BLaER1 treated with 17β-estradiol and CSF1 and Interleukin-3, amounts not matched to agents 10 nM and 100 nM (cell line): ENCODE results near the gene SEC14L2.

Experiments used
- H3K27ac ChIP-seq, 11 experiments: shearing (Covaris generic); formaldehyde crosslinking; 2 replicates each; pipeline ENCODE4 v1.8.1; 2022
- H3K27me3 ChIP-seq, 11 experiments: shearing (Covaris generic); formaldehyde crosslinking; 2 replicates each; pipeline ENCODE4 v1.8.1; 2022
- H3K36me3 ChIP-seq, 11 experiments: shearing (Covaris generic); formaldehyde crosslinking; 2 replicates each; pipeline ENCODE4 v1.8.1; 2022
- H3K4me1 ChIP-seq, 10 experiments: shearing (Covaris generic); formaldehyde crosslinking; 2 replicates each; pipeline ENCODE4 v1.8.1; 2022
- H3K4me2 ChIP-seq, 11 experiments: shearing (Covaris generic); formaldehyde crosslinking; 2 replicates each; pipeline ENCODE4 v1.8.1; 2022
- H3K4me3 ChIP-seq, 10 experiments: shearing (Covaris generic); formaldehyde crosslinking; 2 replicates each; pipeline ENCODE4 v1.8.1; 2022
- H3K9ac ChIP-seq, 11 experiments: shearing (Covaris generic); formaldehyde crosslinking; 2 replicates each; pipeline ENCODE4 v1.8.1; 2022
- H3K9me3 ChIP-seq, 11 experiments: shearing (Covaris generic); formaldehyde crosslinking; replicated peaks in 1 of 11; 2 replicates each; pipeline ENCODE4 v1.8.1; 2022
- H4K20me1 ChIP-seq, 11 experiments: shearing (Covaris generic); formaldehyde crosslinking; 2 replicates each; pipeline ENCODE4 v1.8.1; 2022
- Cebpa-rat ChIP-seq, 11 experiments: shearing (Covaris generic); IDR thresholded peaks; 2 replicates each; pipeline ENCODE4 v1.8.1; 2022

The SEC14L2 gene

GRCh38 chr22:30396871-30397655 is at the start of gene SEC14L2:
Gene SEC14L2 (plus strand): TSS chr22:30397018. CDS start chr22:30397117, 99 bp downstream.
- peak within 1 kb of the TSS in 10 of 11 experiments; percentile 2 to 60 (median 38); a peak in 15 of 22 replicates for H3K27ac ChIP-seq
- H4K20me1 ChIP-seq = peaks cover 0 to 23% (median 0%) of the 10 kb centered on the region in 11 experiments; a peak in 7 of 22 replicates
- no peak for TF ChIP-seq Cebpa-rat (IDR thresholded peaks at IDR 0.05)
- H3K9ac ChIP-seq = peak within 1 kb of the TSS; percentile 60 to 81 (median 76)
- peaks cover 42 to 52% (median 49%) of the 10 kb centered on the region in 10 experiments for H3K4me1 ChIP-seq
- no peaks in the 10 kb centered on the region for H3K9me3 ChIP-seq
- peaks cover 0 to 17% (median 4%) of the 10 kb centered on the region in 11 experiments; a peak in 11 of 22 replicates for H3K27me3 ChIP-seq
- H3K4me3 ChIP-seq = peak within 1 kb of the TSS; percentile 59 to 78 (median 67)
- peaks cover 0 to 3% (median 0%) of the 10 kb centered on the region in 11 experiments; a peak in 1 of 22 replicates for H3K36me3 ChIP-seq
- peak within 1 kb of the TSS; percentile 86 to 99 (median 94) for H3K4me2 ChIP-seq

GRCh38 chr22:30347255-30347892 is 49.4 kb upstream of the SEC14L2 start:
- Histone ChIP-seq H3K9me3 (no peaks in the 10 kb centered on the region), H3K36me3 (peaks cover 100% of the 10 kb centered on the region in 11 experiments), H3K27me3 (no peaks in the 10 kb centered on the region), H3K4me2 (no peak overlapping the region), H3K9ac (no peak overlapping the region; a peak in 1 of 22 replicates), H4K20me1 (peaks cover 67 to 98% (median 92%) of the 10 kb centered on the region in 11 experiments; a peak in 21 of 22 replicates), H3K4me3 (no peak overlapping the region), H3K27ac (no peak overlapping the region), H3K4me1 (peaks cover 0 to 15% (median 12%) of the 10 kb centered on the region in 10 experiments; a peak in 15 of 20 replicates)
- TF ChIP-seq Cebpa-rat (IDR thresholded peaks at IDR 0.05) = no peak

- H3K4me3 ChIP-seq = no peak overlapping the region
- H3K4me2 ChIP-seq = no peak overlapping the region
- H3K27ac ChIP-seq = no peak overlapping the region; a peak in 1 of 22 replicates
- no peak for TF ChIP-seq Cebpa-rat (IDR thresholded peaks at IDR 0.05)
- H3K27me3 ChIP-seq = no peaks in the 10 kb centered on the region
- H4K20me1 ChIP-seq = peaks cover 74 to 99% (median 92%) of the 10 kb centered on the region in 11 experiments; a peak in 21 of 22 replicates
- H3K36me3 ChIP-seq = peaks cover 97 to 100% (median 98%) of the 10 kb centered on the region in 11 experiments
- H3K9me3 ChIP-seq = no peaks in the 10 kb centered on the region
- H3K9ac ChIP-seq = peak overlapping the region in 3 of 11 experiments; percentile 10 to 52 (median 39); a peak in 4 of 22 replicates
- peaks cover 0 to 15% (median 12%) of the 10 kb centered on the region in 10 experiments; a peak in 15 of 20 replicates for H3K4me1 ChIP-seq
Observed at GRCh38 chr22:30348404-30348803, 48.4 kb upstream of the SEC14L2 start.

GRCh38 chr22:30348809-30349208 is 48.0 kb upstream of the SEC14L2 start:
- Histone ChIP-seq H3K4me2 (no peak overlapping the region), H3K9ac (peak overlapping the region in 2 of 11 experiments; percentile 0 to 52; a peak in 2 of 22 replicates), H3K4me3 (no peak overlapping the region), H3K36me3 (peaks cover 96 to 100% (median 97%) of the 10 kb centered on the region in 11 experiments), H3K27ac (no peak overlapping the region), H3K4me1 (peaks cover 0 to 17% (median 12%) of the 10 kb centered on the region in 10 experiments; a peak in 16 of 20 replicates), H4K20me1 (peaks cover 74 to 99% (median 93%) of the 10 kb centered on the region in 11 experiments), H3K27me3 (no peaks in the 10 kb centered on the region), H3K9me3 (no peaks in the 10 kb centered on the region)
- no peak for TF ChIP-seq Cebpa-rat (IDR thresholded peaks at IDR 0.05)

GRCh38 chr22:30351226-30351625 is 45.6 kb upstream of the SEC14L2 start:
- Histone ChIP-seq H3K4me1 (peaks cover 17 to 37% (median 32%) of the 10 kb centered on the region in 10 experiments), H4K20me1 (peaks cover 88 to 99% (median 97%) of the 10 kb centered on the region in 11 experiments), H3K27me3 (no peaks in the 10 kb centered on the region), H3K4me3 (no peak overlapping the region), H3K9ac (peak overlapping the region in 2 of 11 experiments; percentile 23 to 51; a peak in 1 of 22 replicates), H3K36me3 (peaks cover 78 to 87% (median 82%) of the 10 kb centered on the region in 11 experiments), H3K27ac (peak overlapping the region in 1 of 11 experiments; percentile 2; a peak in 1 of 22 replicates), H3K9me3 (no peaks in the 10 kb centered on the region), H3K4me2 (peak overlapping the region in 4 of 11 experiments; percentile 19 to 35 (median 29); a peak in 6 of 22 replicates)
- TF ChIP-seq Cebpa-rat (IDR thresholded peaks at IDR 0.05) = peak in 2 of 11 experiments; percentile 15 to 35; a peak in 1 of 22 replicates

- Histone ChIP-seq H3K9me3 (no peaks in the 10 kb centered on the region), H3K4me1 (peaks cover 28 to 57% (median 37%) of the 10 kb centered on the region in 10 experiments), H3K9ac (peak overlapping the region in 10 of 11 experiments; percentile 2 to 95 (median 92); a peak in 8 of 22 replicates), H3K27me3 (peaks cover 0 to 15% (median 10%) of the 10 kb centered on the region in 11 experiments; a peak in 12 of 22 replicates), H3K4me3 (peak overlapping the region in 7 of 10 experiments; percentile 85 to 99 (median 91); a peak in 7 of 20 replicates), H3K36me3 (peaks cover 43 to 52% (median 48%) of the 10 kb centered on the region in 11 experiments), H3K4me2 (peak overlapping the region; percentile 85 to 97 (median 93)), H3K27ac (no peak overlapping the region), H4K20me1 (peaks cover 56 to 67% (median 64%) of the 10 kb centered on the region in 11 experiments)
- TF ChIP-seq Cebpa-rat (IDR thresholded peaks at IDR 0.05) = no peak
Observed at GRCh38 chr22:30354644-30355043, 42.2 kb upstream of the SEC14L2 start.

GRCh38 chr22:30356449-30357235 is 40.2 kb upstream of the SEC14L2 start, which contains the start of the genes CCDC157 and SF3A1:
Gene CCDC157 (plus strand): TSS chr22:30357007. CDS start chr22:30366001, 8,994 bp downstream.
Gene SF3A1 (minus strand): TSS chr22:30356894. CDS start chr22:30356792, 102 bp downstream.
- H3K4me1 ChIP-seq = peaks cover 30 to 49% (median 32%) of the 10 kb centered on the region in 10 experiments
- H3K27ac ChIP-seq = peak within 1 kb of the TSS; percentile 88 to 96 (median 91)
- peaks cover 36 to 47% (median 44%) of the 10 kb centered on the region in 11 experiments for H4K20me1 ChIP-seq

More at GRCh38 chr22:30356449-30357235, 40.2 kb upstream of the SEC14L2 start, which contains the start of the genes CCDC157 and SF3A1:
- Histone ChIP-seq H3K27me3 (peaks cover 0 to 15% (median 10%) of the 10 kb centered on the region in 11 experiments; a peak in 12 of 22 replicates), H3K9me3 (no peaks in the 10 kb centered on the region), H3K9ac (peak within 1 kb of the TSS; percentile 92 to 98 (median 93)), H3K36me3 (peaks cover 23 to 32% (median 28%) of the 10 kb centered on the region in 11 experiments), H3K4me2 (peak within 1 kb of the TSS; percentile 85 to 97 (median 93)), H3K4me3 (peak within 1 kb of the TSS; percentile 82 to 99 (median 92))
- TF ChIP-seq Cebpa-rat (IDR thresholded peaks at IDR 0.05) = no peak
